GM18498 (cell line): ENCODE results near the gene TCAP.

Experiments used
- ATAC-seq: cut with Tn5 transposase; IDR thresholded peaks from one replicate; pipeline ENCODE4 v1.9.1; 2021; ENCODE audit warnings: mild to moderate bottlenecking, moderate library complexity; ENCODE audit not compliant: unreplicated experiment

TCAP gene

GRCh38 chr17:39648616-39649366 lies 16.4 kb upstream of the TCAP start:
- ATAC-seq, result no peak

- no peak for ATAC-seq
Measured at GRCh38 chr17:39650121-39650579, 15.0 kb upstream of the TCAP start.

GRCh38 chr17:39651923-39652586 lies 13.1 kb upstream of the TCAP start:
- no peak for ATAC-seq

GRCh38 chr17:39652587-39653315 lies 12.4 kb upstream of the TCAP start:
- ATAC-seq, result no peak

GRCh38 chr17:39653316-39653661 lies 11.9 kb upstream of the TCAP start:
- no peak for ATAC-seq

GRCh38 chr17:39653662-39654331 lies 11.4 kb upstream of the TCAP start:
- no peak for ATAC-seq

GRCh38 chr17:39655105-39655504 lies 10.0 kb upstream of the TCAP start:
- ATAC-seq, result no peak

GRCh38 chr17:39658346-39658745 lies 6.8 kb upstream of the TCAP start:
- ATAC-seq, result no peak

- no peak for ATAC-seq
Measured at GRCh38 chr17:39658760-39659159, 6.4 kb upstream of the TCAP start.

- ATAC-seq, result no peak
Measured at GRCh38 chr17:39659279-39660010, 5.7 kb upstream of the TCAP start.

- ATAC-seq, result no peak
Measured at GRCh38 chr17:39660011-39660360, 5.2 kb upstream of the TCAP start.

- no peak for ATAC-seq
Measured at GRCh38 chr17:39660397-39661385, 4.5 kb upstream of the TCAP start.

- ATAC-seq, result no peak
Measured at GRCh38 chr17:39661744-39662541, 3.2 kb upstream of the TCAP start.

GRCh38 chr17:39662551-39663339 lies 2.4 kb upstream of the TCAP start:
- ATAC-seq, result no peak

GRCh38 chr17:39663340-39663687 lies 1.8 kb upstream of the TCAP start:
- ATAC-seq, result no peak

- ATAC-seq, result no peak
Measured at GRCh38 chr17:39663688-39664580, 1.2 kb upstream of the TCAP start.

GRCh38 chr17:39665642-39666224 lies 584 bp downstream of the TCAP start:
- ATAC-seq, result no peak
